ENCODE results near the gene TMEM170A. TPM values are rescaled to one million over a fixed set of nuclear protein-coding genes. Genes with fewer than 3 reads are reported as not detected.
"Not testable (repeated sequence)": the region's sequence is repeated elsewhere in the genome, so short reads cannot be mapped to it uniquely, and the experiment has no call there.

The TMEM170A gene
- total and polyA plus RNA-seq, 4 experiments from 2014 or later, result 40.6 to 54.3 (median 47.4) TPM

- no peaks in the 10 kb centered on the region for H3K9me3 Mint-ChIP-seq
- peaks cover 0 to 4% (median 3%) of the 10 kb centered on the region in 4 donors for H3K4me1 Mint-ChIP-seq
- peak in 4 of 5 donors; percentile 36 to 51 (median 48) for DNase-seq
- H3K27me3 Mint-ChIP-seq, result no peaks in the 10 kb centered on the region
- intact Hi-C loops (cut with micrococcal nuclease), result no loop called here
- H3K27ac ChIP-seq (ENCODE audit: low read depth, low read length), result no peak overlapping the region
- H3K36me3 ChIP-seq (ENCODE audit: insufficient read depth, low read length), result no peaks in the 10 kb centered on the region
- CTCF ChIA-PET (ENCODE audit: partially characterized antibody), result interaction anchor here (0.7 to 5.2 kb wide), 23 partner anchors 10 to 298 kb away, joined by 3 to 104 read pairs (median 4); partner anchors contain the start of genes CFDP1, KARS1, TERF2IP and TMEM231
- H3K27ac Mint-ChIP-seq, result peak overlapping the region in 3 of 7 donors; percentile 26 to 58 (median 56)
- H3K4me1 ChIP-seq (ENCODE audit: insufficient read depth, low read length), result no peaks in the 10 kb centered on the region
- H3K4me3 ChIP-seq (ENCODE audit: low read length in 2 of 2), result no peak overlapping the region
- no peaks in the 10 kb centered on the region for H3K36me3 Mint-ChIP-seq
- POLR2A ChIA-PET (ENCODE audit: partially characterized antibody), result interaction anchor here (1.8 kb wide), 1 partner anchor 292 kb away, joined by 5 read pairs; no protein-coding TSS in a partner anchor
- H3K4me3 Mint-ChIP-seq, result no peak overlapping the region
- no peaks in the 10 kb centered on the region for H3K27me3 ChIP-seq (ENCODE audit: insufficient read depth, low read length)
- H3K9me3 ChIP-seq (ENCODE audit: control insufficient read depth in 1 of 2, low read length in 2 of 2), result no peaks in the 10 kb centered on the region
Measured at GRCh38 chr16:75471723-75472633, 7.5 kb upstream of the TMEM170A start.

- ChIA-PET CTCF (ENCODE audit: partially characterized antibody) (interaction anchor here (0.7 to 5.0 kb wide), 7 partner anchors 34 to 856 kb away, joined by 3 to 56 read pairs (median 13); partner anchors contain the start of gene CFDP1), POLR2A (ENCODE audit: partially characterized antibody) (no interaction called here)
- Histone ChIP-seq H3K9me3 (ENCODE audit: control insufficient read depth in 1 of 2, low read length in 2 of 2) (no peaks in the 10 kb centered on the region), H3K27ac (ENCODE audit: low read depth, low read length) (no peak overlapping the region), H3K4me3 (ENCODE audit: low read length in 2 of 2) (no peak overlapping the region), H3K4me1 (ENCODE audit: insufficient read depth, low read length) (peaks cover 21% of the 10 kb centered on the region), H3K27me3 (ENCODE audit: insufficient read depth, low read length) (no peaks in the 10 kb centered on the region), H3K36me3 (ENCODE audit: insufficient read depth, low read length) (no peaks in the 10 kb centered on the region)
- Mint-ChIP-seq H3K4me1 (peaks cover 18 to 26% (median 21%) of the 10 kb centered on the region in 4 donors), H3K27ac (no peak overlapping the region), H3K9me3 (no peaks in the 10 kb centered on the region), H3K36me3 (peaks cover 0 to 8% of the 10 kb centered on the region in 2 donors), H3K4me3 (no peak overlapping the region), H3K27me3 (no peaks in the 10 kb centered on the region)
- no peak for DNase-seq
- intact Hi-C loops (cut with micrococcal nuclease), result no loop called here
Measured at GRCh38 chr16:75466760-75467159, 2.3 kb upstream of the TMEM170A start.

GRCh38 chr16:75463389-75464121 is 934 bp downstream of the TMEM170A start:
- H3K4me3 ChIP-seq (ENCODE audit: low read length in 2 of 2), result peak overlapping the region; percentile 47 to 91
- H3K9me3 ChIP-seq (ENCODE audit: control insufficient read depth in 1 of 2, low read length in 2 of 2); H3K36me3 ChIP-seq (ENCODE audit: insufficient read depth, low read length); DNase-seq; H3K27me3 Mint-ChIP-seq; H3K27me3 ChIP-seq (ENCODE audit: insufficient read depth, low read length); H3K9me3 Mint-ChIP-seq: not testable (repeated sequence)
- Mint-ChIP-seq H3K27ac (peak overlapping the region; percentile 88 to 98 (median 96)), H3K4me1 (peaks cover 38 to 58% (median 44%) of the 10 kb centered on the region in 4 donors), H3K4me3 (peak overlapping the region; percentile 90 to 98 (median 94)), H3K36me3 (peaks cover 9 to 13% of the 10 kb centered on the region in 2 donors)
- intact Hi-C loops (cut with micrococcal nuclease), result loop anchor here (1.0 to 5.0 kb wide), 11 partner anchors 30 to 1729 kb away; partner anchors contain the start of genes ADAT1, CFDP1, GABARAPL2 and KARS1
- CTCF ChIA-PET (ENCODE audit: partially characterized antibody), result interaction anchor here (1.6 to 5.0 kb wide), 7 partner anchors 8 to 263 kb away, joined by 6 to 56 read pairs (median 17); partner anchors contain the start of genes CFDP1, KARS1 and TERF2IP
- peak overlapping the region; percentile 90 for H3K27ac ChIP-seq (ENCODE audit: low read depth, low read length)
- POLR2A ChIA-PET (ENCODE audit: partially characterized antibody), result interaction anchor here (0.6 to 4.1 kb wide), 10 partner anchors 19 to 796 kb away, joined by 3 to 56 read pairs (median 4); partner anchors contain the start of genes ADAT1, CFDP1, KARS1 and TERF2IP
- peaks cover 40% of the 10 kb centered on the region for H3K4me1 ChIP-seq (ENCODE audit: insufficient read depth, low read length)

- peak in 4 of 5 donors; percentile 23 to 57 (median 52) for DNase-seq
- H3K27me3 ChIP-seq (ENCODE audit: insufficient read depth, low read length), result no peaks in the 10 kb centered on the region
Measured at GRCh38 chr16:75462806-75463205, 1.7 kb downstream of the TMEM170A start.

GRCh38 chr16:75461575-75461974 is 2.9 kb downstream of the TMEM170A start:
- peaks cover 51 to 76% (median 61%) of the 10 kb centered on the region in 4 donors for H3K4me1 Mint-ChIP-seq
- Histone ChIP-seq H3K36me3 (ENCODE audit: insufficient read depth, low read length) (no peaks in the 10 kb centered on the region), H3K27ac (ENCODE audit: low read depth, low read length) (no peak overlapping the region), H3K4me1 (ENCODE audit: insufficient read depth, low read length) (peaks cover 53% of the 10 kb centered on the region), H3K27me3 (ENCODE audit: insufficient read depth, low read length) (no peaks in the 10 kb centered on the region), H3K4me3 (ENCODE audit: low read length in 2 of 2) (no peak overlapping the region), H3K9me3 (ENCODE audit: control insufficient read depth in 1 of 2, low read length in 2 of 2) (no peaks in the 10 kb centered on the region)
- H3K4me3 Mint-ChIP-seq, result peak overlapping the region in 5 of 8 donors; percentile 7 to 97 (median 12)
- CTCF ChIA-PET (ENCODE audit: partially characterized antibody), result interaction anchor here (0.9 kb wide), 1 partner anchor 56 kb away, joined by 3 read pairs; no protein-coding TSS in a partner anchor
- no peak for DNase-seq
- intact Hi-C loops (cut with micrococcal nuclease), result loop anchor here (5.0 kb wide), 2 partner anchors 39 to 1731 kb away; partner anchors contain the start of gene MON1B
- POLR2A ChIA-PET (ENCODE audit: partially characterized antibody), result no interaction called here
- peaks cover 9 to 19% of the 10 kb centered on the region in 2 donors for H3K36me3 Mint-ChIP-seq
- peaks cover 0 to 1% (median 0%) of the 10 kb centered on the region in 8 donors for H3K9me3 Mint-ChIP-seq
- H3K27me3 Mint-ChIP-seq, result no peaks in the 10 kb centered on the region
- peak overlapping the region in 4 of 7 donors; percentile 7 to 88 (median 62) for H3K27ac Mint-ChIP-seq

More at GRCh38 chr16:75462806-75463205, 1.7 kb downstream of the TMEM170A start:
- H3K27ac ChIP-seq (ENCODE audit: low read depth, low read length), result peak overlapping the region; percentile 90
- H3K36me3 ChIP-seq (ENCODE audit: insufficient read depth, low read length), result no peaks in the 10 kb centered on the region
- H3K4me1 ChIP-seq (ENCODE audit: insufficient read depth, low read length), result peaks cover 47% of the 10 kb centered on the region
- H3K36me3 Mint-ChIP-seq, result peaks cover 9 to 18% of the 10 kb centered on the region in 2 donors
- no peaks in the 10 kb centered on the region for H3K9me3 Mint-ChIP-seq
- H3K27me3 Mint-ChIP-seq, result no peaks in the 10 kb centered on the region
- ChIA-PET POLR2A (ENCODE audit: partially characterized antibody) (interaction anchor here (4.1 kb wide), 1 partner anchor 29 kb away, joined by 56 read pairs; the partner anchor contains the start of gene CFDP1), CTCF (ENCODE audit: partially characterized antibody) (no interaction called here)
- H3K4me1 Mint-ChIP-seq, result peaks cover 45 to 66% (median 52%) of the 10 kb centered on the region in 4 donors
- H3K4me3 ChIP-seq (ENCODE audit: low read length in 2 of 2), result peak overlapping the region in 1 of 2 donors; percentile 91
- H3K4me3 Mint-ChIP-seq, result peak overlapping the region; percentile 90 to 98 (median 94)
- H3K27ac Mint-ChIP-seq, result peak overlapping the region; percentile 88 to 98 (median 96)
- H3K9me3 ChIP-seq (ENCODE audit: control insufficient read depth in 1 of 2, low read length in 2 of 2), result no peaks in the 10 kb centered on the region
- intact Hi-C loops (cut with micrococcal nuclease), result loop anchor here (5.0 kb wide), 2 partner anchors 41 to 1729 kb away; partner anchors contain the start of gene MON1B

GRCh38 chr16:75460446-75460845 is 4.0 kb downstream of the TMEM170A start:
- Mint-ChIP-seq H3K9me3 (peaks cover 0 to 1% (median 0%) of the 10 kb centered on the region in 8 donors), H3K27ac (peak overlapping the region in 5 of 7 donors; percentile 44 to 88 (median 81)), H3K4me1 (peaks cover 55 to 80% (median 70%) of the 10 kb centered on the region in 4 donors), H3K36me3 (peaks cover 9 to 19% of the 10 kb centered on the region in 2 donors), H3K27me3 (no peaks in the 10 kb centered on the region), H3K4me3 (peak overlapping the region in 5 of 8 donors; percentile 1 to 66 (median 35))
- no peaks in the 10 kb centered on the region for H3K9me3 ChIP-seq (ENCODE audit: control insufficient read depth in 1 of 2, low read length in 2 of 2)
- H3K4me1 ChIP-seq (ENCODE audit: insufficient read depth, low read length), result peaks cover 53% of the 10 kb centered on the region
- intact Hi-C loops (cut with micrococcal nuclease), result loop anchor here (5.0 kb wide), 2 partner anchors 38 to 1732 kb away; partner anchors contain the start of gene MON1B
- CTCF ChIA-PET (ENCODE audit: partially characterized antibody), result no interaction called here
- DNase-seq, result no peak
- POLR2A ChIA-PET (ENCODE audit: partially characterized antibody), result no interaction called here
- H3K4me3 ChIP-seq (ENCODE audit: low read length in 2 of 2), result no peak overlapping the region
- H3K27ac ChIP-seq (ENCODE audit: low read depth, low read length), result no peak overlapping the region
- no peaks in the 10 kb centered on the region for H3K36me3 ChIP-seq (ENCODE audit: insufficient read depth, low read length)
- no peaks in the 10 kb centered on the region for H3K27me3 ChIP-seq (ENCODE audit: insufficient read depth, low read length)
